HG02973 (cell line): ENCODE data around the gene WNT2B.

ENCODE experiments used
- ATAC-seq: cut with Tn5 transposase; IDR thresholded peaks from one replicate; pipeline ENCODE4 v1.9.1; 2021; ENCODE audit warnings: moderate library complexity; ENCODE audit not compliant: unreplicated experiment

Gene WNT2B

GRCh38 chr1:112504661-112505399 lies 3.9 kb upstream of the WNT2B start:
- no peak for ATAC-seq

GRCh38 chr1:112505400-112505785 lies 3.4 kb upstream of the WNT2B start:
- no peak for ATAC-seq

GRCh38 chr1:112505878-112506277 lies 2.9 kb upstream of the WNT2B start:
- no peak for ATAC-seq

- no peak for ATAC-seq
Measured at GRCh38 chr1:112506306-112506705, 2.5 kb upstream of the WNT2B start.

GRCh38 chr1:112506731-112507130 lies 2.0 kb upstream of the WNT2B start:
- ATAC-seq = no peak

- no peak for ATAC-seq
Measured at GRCh38 chr1:112507336-112507735, 1.4 kb upstream of the WNT2B start.

- ATAC-seq = no peak
Measured at GRCh38 chr1:112507921-112508277, 866 bp upstream of the WNT2B start.

- ATAC-seq = no peak
Measured at GRCh38 chr1:112509005-112509659, 367 bp downstream of the WNT2B start.

GRCh38 chr1:112509660-112510178 lies 954 bp downstream of the WNT2B start:
- ATAC-seq = no peak

GRCh38 chr1:112510340-112510739 lies 1.6 kb downstream of the WNT2B start:
- no peak for ATAC-seq

GRCh38 chr1:112511897-112512296 lies 3.1 kb downstream of the WNT2B start:
- no peak for ATAC-seq

GRCh38 chr1:112513112-112513870 lies 4.5 kb downstream of the WNT2B start:
- no peak for ATAC-seq

GRCh38 chr1:112514901-112515300 lies 6.1 kb downstream of the WNT2B start:
- no peak for ATAC-seq

GRCh38 chr1:112515311-112516009 lies 6.7 kb downstream of the WNT2B start:
- no peak for ATAC-seq

- ATAC-seq = no peak
Measured at GRCh38 chr1:112516141-112516540, 7.4 kb downstream of the WNT2B start.

- no peak for ATAC-seq
Measured at GRCh38 chr1:112517231-112517630, 8.5 kb downstream of the WNT2B start.

- no peak for ATAC-seq
Measured at GRCh38 chr1:112517646-112518045, 8.9 kb downstream of the WNT2B start.

GRCh38 chr1:112518186-112518585 lies 9.4 kb downstream of the WNT2B start:
- ATAC-seq = no peak

- no peak for ATAC-seq
Measured at GRCh38 chr1:112520166-112520565, 11.4 kb downstream of the WNT2B start.

GRCh38 chr1:112522621-112523020 lies 13.9 kb downstream of the WNT2B start:
- no peak for ATAC-seq

GRCh38 chr1:112524251-112524650 lies 15.5 kb downstream of the WNT2B start:
- no peak for ATAC-seq
